HCT116 (cell line): ENCODE data around the gene TPD52L1.

ENCODE experiments used
- CTCF ChIP-seq, 3 experiments: fragments of 200-600 bp in 1 of 3; sonication (generic) in 1 of 3; IDR thresholded peaks in 2 of 3; conservative IDR thresholded peaks in 1 of 3; 2 replicates each; pipeline ENCODE4 v1.5.1; 2012 to 2017; ENCODE audit warnings: low read depth in 2 of 3, low read length in 2 of 3, antibody characterized with exemption in 1 of 3, borderline replicate concordance in 1 of 3, control low read depth in 1 of 3, mild to moderate bottlenecking in 1 of 3, mixed read lengths in 1 of 3, mixed run types in 1 of 3, moderate library complexity in 1 of 3; ENCODE audit not compliant: insufficient read depth in 1 of 3
- POLR2A ChIP-seq: IDR thresholded peaks from 2 replicates; pipeline ENCODE4 v1.7.0; 2011; ENCODE audit warnings: borderline replicate concordance; ENCODE audit not compliant: insufficient read depth, insufficient read length; ENCODE audit errors: extremely low read depth
- REST ChIP-seq: IDR thresholded peaks from 2 replicates; pipeline ENCODE4 v1.6.1; 2012; ENCODE audit warnings: low read depth
- SIN3A ChIP-seq: IDR thresholded peaks from 2 replicates; pipeline ENCODE4 v1.6.1; 2012; ENCODE audit warnings: low read depth
- TCF7L2 ChIP-seq: IDR thresholded peaks from 2 replicates; pipeline ENCODE4 v1.7.0; 2011; ENCODE audit warnings: borderline replicate concordance, inconsistent platforms; ENCODE audit not compliant: insufficient read depth, insufficient read length; ENCODE audit errors: extremely low read depth

GRCh38 chr6:125304970-125305660, 151.5 kb downstream of the TPD52L1 start:
- no peak for TF ChIP-seq TCF7L2
- TF ChIP-seq SIN3A = no peak
- no peak for TF ChIP-seq REST
- TF ChIP-seq CTCF (IDR thresholded peaks at IDR 0.05 in 2 of 3, conservative IDR thresholded peaks at IDR 0.05 in 1 of 3; ENCODE audit: borderline replicate concordance in 1 of 3, insufficient read depth in 1 of 3, low read depth in 2 of 3, low read length in 2 of 3) = no peak
- TF ChIP-seq POLR2A = no peak
